ENCODE measurements around the gene SCN9A.

Gene SCN9A

DNA sequence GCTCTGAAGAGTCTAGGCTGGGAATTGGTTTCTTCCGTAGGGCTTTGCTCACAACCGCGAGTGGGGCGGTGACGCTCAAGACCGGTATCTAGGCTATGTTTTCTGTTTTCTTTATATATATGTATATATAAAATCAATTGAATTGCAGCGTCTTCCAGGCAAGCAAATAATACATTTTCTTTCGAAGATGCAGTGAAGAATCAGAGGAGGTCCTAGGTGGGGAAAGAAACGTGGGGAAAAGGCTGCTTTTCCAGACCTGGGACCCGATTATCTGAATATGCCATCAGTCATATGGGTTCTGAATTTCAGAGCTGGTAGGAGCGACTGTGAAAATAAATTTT, 714 bp upstream of the SCN9A start:
- no peak for TF ChIP-seq ZFX (IDR thresholded peaks at IDR 0.05; ENCODE audit: borderline replicate concordance)
- TF ChIP-seq, protein P1, sequence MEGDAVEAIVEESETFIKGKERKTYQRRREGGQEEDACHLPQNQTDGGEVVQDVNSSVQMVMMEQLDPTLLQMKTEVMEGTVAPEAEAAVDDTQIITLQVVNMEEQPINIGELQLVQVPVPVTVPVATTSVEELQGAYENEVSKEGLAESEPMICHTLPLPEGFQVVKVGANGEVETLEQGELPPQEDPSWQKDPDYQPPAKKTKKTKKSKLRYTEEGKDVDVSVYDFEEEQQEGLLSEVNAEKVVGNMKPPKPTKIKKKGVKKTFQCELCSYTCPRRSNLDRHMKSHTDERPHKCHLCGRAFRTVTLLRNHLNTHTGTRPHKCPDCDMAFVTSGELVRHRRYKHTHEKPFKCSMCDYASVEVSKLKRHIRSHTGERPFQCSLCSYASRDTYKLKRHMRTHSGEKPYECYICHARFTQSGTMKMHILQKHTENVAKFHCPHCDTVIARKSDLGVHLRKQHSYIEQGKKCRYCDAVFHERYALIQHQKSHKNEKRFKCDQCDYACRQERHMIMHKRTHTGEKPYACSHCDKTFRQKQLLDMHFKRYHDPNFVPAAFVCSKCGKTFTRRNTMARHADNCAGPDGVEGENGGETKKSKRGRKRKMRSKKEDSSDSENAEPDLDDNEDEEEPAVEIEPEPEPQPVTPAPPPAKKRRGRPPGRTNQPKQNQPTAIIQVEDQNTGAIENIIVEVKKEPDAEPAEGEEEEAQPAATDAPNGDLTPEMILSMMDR (IDR thresholded peaks at IDR 0.05), result no peak
- no peak overlapping the region for H3K27ac ChIP-seq

DNA sequence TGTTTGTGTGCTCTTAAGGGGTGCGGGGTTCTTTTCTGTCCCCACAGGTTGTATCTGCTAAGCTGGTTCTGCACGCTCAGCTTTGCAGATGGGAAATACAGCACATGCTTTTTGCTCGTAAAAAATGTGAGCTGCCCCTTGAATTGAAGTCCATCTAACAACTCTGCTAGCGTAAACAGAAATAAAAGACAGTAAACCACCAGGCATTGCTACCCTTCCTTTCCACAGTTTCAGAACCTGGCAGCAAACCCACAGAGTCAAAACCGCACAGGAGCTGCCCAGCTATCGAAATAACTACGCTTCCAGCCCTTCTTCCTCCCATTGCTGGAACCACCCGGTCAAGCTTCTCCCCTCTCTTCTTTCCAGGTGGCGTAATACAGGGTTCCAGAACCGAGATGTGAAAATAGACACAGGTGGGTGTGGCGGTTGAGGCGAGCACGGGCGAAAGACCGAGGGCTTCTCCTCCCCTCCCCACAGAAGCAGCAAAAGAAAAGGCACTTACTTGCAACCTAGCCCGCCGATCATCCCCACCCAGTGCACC, 479 bp downstream of the SCN9A start:
- H3K27ac ChIP-seq, result peak overlapping the region; percentile 41
- TF ChIP-seq, protein P1 (IDR thresholded peaks at IDR 0.05), result no peak
- no peak for TF ChIP-seq ZFX (IDR thresholded peaks at IDR 0.05; ENCODE audit: borderline replicate concordance)

DNA sequence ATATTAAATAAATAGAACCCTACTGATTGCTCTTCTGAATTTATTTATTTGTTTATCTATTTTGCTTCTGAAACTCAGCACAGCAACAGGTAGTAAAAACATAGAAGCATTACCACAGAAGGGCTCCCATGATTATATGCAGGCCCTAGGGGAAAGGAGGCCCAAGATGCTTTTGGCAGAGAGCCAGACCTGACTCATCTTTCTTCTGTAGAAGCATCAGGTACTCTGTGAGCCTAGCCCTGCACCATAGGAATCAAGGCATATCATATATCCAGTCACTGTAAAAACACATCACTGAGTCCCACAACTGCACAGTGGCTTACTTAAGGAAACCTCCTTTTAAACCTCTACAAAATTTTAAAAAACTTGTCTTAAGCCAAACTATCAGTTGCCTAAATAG, 1.8 kb downstream of the SCN9A start:
- TF ChIP-seq ZFX (IDR thresholded peaks at IDR 0.05; ENCODE audit: borderline replicate concordance), result no peak
- TF ChIP-seq, protein P1 (IDR thresholded peaks at IDR 0.05), result no peak
- H3K27ac ChIP-seq, result no peak overlapping the region

DNA sequence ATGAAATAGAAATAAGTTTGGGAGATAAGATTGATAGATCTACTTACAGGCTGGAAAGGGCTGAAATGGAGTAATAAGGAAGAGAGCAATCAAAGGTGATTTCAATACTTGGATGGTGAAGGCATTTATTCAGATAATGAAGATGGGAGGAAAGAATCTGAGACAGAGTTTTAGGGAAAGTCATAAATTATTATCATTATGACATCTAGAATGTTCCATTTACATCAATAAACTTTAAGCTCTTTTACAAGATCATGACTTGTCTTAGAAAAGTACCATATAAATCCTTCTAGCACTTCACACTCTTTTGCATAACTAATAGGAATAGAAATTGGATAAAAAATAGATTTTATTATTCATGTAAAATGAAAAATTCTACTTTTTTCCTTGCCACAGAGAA, 2.2 kb downstream of the SCN9A start:
- H3K27ac ChIP-seq, result no peak overlapping the region
- TF ChIP-seq ZFX (IDR thresholded peaks at IDR 0.05; ENCODE audit: borderline replicate concordance), result no peak
- TF ChIP-seq, protein P1 (IDR thresholded peaks at IDR 0.05), result no peak

DNA sequence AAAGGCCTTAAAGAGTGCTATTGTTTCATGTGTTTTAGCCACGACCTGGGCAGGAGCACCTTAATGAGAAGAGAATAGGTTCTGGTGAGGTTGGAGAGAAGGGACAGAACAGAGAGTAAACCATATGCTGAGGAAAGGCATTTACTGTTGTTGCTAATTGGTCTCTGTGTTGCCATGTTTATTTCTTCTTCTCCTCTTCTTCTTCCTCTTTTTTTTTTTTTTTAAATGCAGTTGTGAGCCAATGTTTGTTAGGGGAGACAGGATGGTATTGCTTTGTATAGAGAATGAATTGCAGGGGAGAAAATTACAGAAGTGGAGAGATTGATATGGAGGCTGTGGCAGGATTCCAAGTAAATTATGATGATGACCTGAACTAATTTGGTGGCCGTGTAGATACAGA, 2.6 kb downstream of the SCN9A start:
- no peak overlapping the region for H3K27ac ChIP-seq
- TF ChIP-seq, protein P1 (IDR thresholded peaks at IDR 0.05), result no peak
- TF ChIP-seq ZFX (IDR thresholded peaks at IDR 0.05; ENCODE audit: borderline replicate concordance), result no peak

DNA sequence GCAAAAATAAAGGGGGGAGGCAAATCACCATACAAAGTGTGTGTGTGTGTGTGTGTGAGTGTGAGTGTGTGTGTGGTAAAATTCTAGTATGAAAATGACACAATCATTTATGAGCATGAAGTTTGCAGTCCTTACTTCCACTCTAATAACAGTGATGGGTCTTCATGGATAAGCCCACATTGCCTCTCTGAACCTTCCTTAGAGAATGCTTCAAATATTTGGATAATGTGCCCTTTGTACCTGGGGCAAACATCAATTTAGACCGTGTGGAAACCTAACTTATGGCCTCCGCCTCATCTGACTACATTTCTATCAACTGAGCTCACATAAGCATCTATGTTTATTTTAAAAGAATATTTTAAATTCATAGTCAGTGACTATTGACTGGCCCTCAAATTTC, 3.7 kb downstream of the SCN9A start:
- no peak overlapping the region for H3K27ac ChIP-seq
- TF ChIP-seq ZFX (IDR thresholded peaks at IDR 0.05; ENCODE audit: borderline replicate concordance), result no peak
- TF ChIP-seq, protein P1 (IDR thresholded peaks at IDR 0.05), result no peak

DNA sequence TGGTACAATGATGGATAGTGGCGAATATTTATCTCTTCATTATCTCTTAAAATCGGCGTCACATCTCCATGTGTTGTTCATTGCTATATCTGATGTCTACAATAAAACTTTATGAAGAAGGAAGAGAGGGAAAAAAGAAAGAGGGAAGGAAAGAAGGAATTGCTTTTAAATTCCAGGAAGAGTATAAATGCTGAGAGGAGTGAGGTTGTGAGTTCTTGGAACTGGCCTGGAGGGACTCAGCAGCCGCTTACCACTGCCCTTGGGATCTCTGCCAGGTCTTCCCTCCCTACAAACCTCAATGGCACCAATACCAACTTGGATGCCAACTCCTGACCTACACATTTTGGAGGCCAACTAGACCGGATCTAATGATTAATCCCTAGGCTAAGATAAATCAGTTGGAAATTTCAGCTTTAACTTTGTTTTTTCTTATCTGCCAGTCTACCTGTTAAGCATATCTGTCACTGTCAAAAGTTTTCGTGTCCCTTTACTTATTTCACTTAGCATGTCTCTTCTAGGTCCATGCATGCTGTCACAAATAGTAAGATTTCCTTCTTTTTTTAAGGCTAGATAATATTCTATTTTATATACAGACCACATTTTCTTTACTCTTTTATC, 9.8 kb downstream of the SCN9A start:
- TF ChIP-seq, protein P1 (IDR thresholded peaks at IDR 0.05), result no peak
- no peak for TF ChIP-seq ZFX (IDR thresholded peaks at IDR 0.05; ENCODE audit: borderline replicate concordance)
- no peak overlapping the region for H3K27ac ChIP-seq

All from 22Rv1 (cell line).